CD14-positive monocyte (primary cell): Measurements from ENCODE around the gene SLC6A16. TPM values are rescaled to one million over a fixed set of nuclear protein-coding genes. Genes with fewer than 3 reads are reported as not detected.

Experiments used
- DNase-seq, 3 donors: peaks; one replicate each; pipeline ENCODE4 v3.0.0-alpha.2; 2011 to 2022
- H2AFZ ChIP-seq: 2 replicates; pipeline ENCODE4 v1.6.0; 2012; ENCODE audit warnings: mild to moderate bottlenecking, low read depth, low read length, inconsistent platforms; ENCODE audit not compliant: insufficient read depth, poor library complexity, severe bottlenecking
- H3K27ac ChIP-seq, 2 donors: 1 replicate in 1 of 2; 2 replicates in 1 of 2; pipeline ENCODE4 v1.5.1; 2012 to 2013; ENCODE audit warnings: low read length in 2 of 2, control low read depth in 1 of 2, inconsistent platforms in 1 of 2, low read depth in 1 of 2, mild to moderate bottlenecking in 1 of 2
- H3K27me3 ChIP-seq, 2 donors: one replicate each; pipeline versions ENCODE4 v1.6.0 to v1.6.1; 2011 to 2013; ENCODE audit warnings: low read length in 2 of 2; ENCODE audit not compliant: control insufficient read depth in 2 of 2, insufficient read depth in 2 of 2
- H3K36me3 ChIP-seq, 2 donors: replicated peaks in 1 of 2; 1 replicate in 1 of 2; 2 replicates in 1 of 2; pipeline versions ENCODE4 v1.5.1 to v1.6.1; 2012 to 2013; ENCODE audit warnings: low read length in 2 of 2, control low read depth in 1 of 2, inconsistent platforms in 1 of 2, mild to moderate bottlenecking in 1 of 2; ENCODE audit not compliant: insufficient read depth in 2 of 2, control insufficient read depth in 1 of 2
- H3K4me1 ChIP-seq, 2 donors: 1 replicate in 1 of 2; 2 replicates in 1 of 2; pipeline versions ENCODE4 v1.5.1 to v1.6.1; 2012 to 2013; ENCODE audit warnings: low read length in 2 of 2, control low read depth in 1 of 2, inconsistent platforms in 1 of 2, mild to moderate bottlenecking in 1 of 2, moderate library complexity in 1 of 2; ENCODE audit not compliant: insufficient read depth in 2 of 2, control insufficient read depth in 1 of 2
- H3K4me2 ChIP-seq: replicated peaks from 2 replicates; pipeline ENCODE3; 2012; ENCODE audit warnings: low read length, moderate library complexity, mild to moderate bottlenecking; ENCODE audit not compliant: poor library complexity, severe bottlenecking; ENCODE audit errors: extremely low read depth
- H3K4me3 ChIP-seq, 3 experiments: fragments of 200-600 bp in 1 of 3; sonication (generic) in 1 of 3; replicated peaks in 1 of 3; 1 replicate in 2 of 3; 2 replicates in 1 of 3; pipeline ENCODE4 v1.5.1; 2011 to 2013; ENCODE audit warnings: low read length in 3 of 3, mild to moderate bottlenecking in 3 of 3, control low read depth in 2 of 3, low read depth in 2 of 3, inconsistent platforms in 1 of 3, moderate library complexity in 1 of 3
- H3K79me2 ChIP-seq: 2 replicates; pipeline ENCODE4 v1.6.0; 2012; ENCODE audit warnings: mild to moderate bottlenecking, control low read depth, inconsistent platforms, low read length, moderate library complexity; ENCODE audit not compliant: insufficient read depth
- H3K9ac ChIP-seq: 2 replicates; pipeline ENCODE4 v1.6.0; 2017; ENCODE audit warnings: low read length, mild to moderate bottlenecking; ENCODE audit not compliant: insufficient read depth, poor library complexity, severe bottlenecking
- H3K9me3 ChIP-seq, 2 donors: replicated peaks in 1 of 2; 1 replicate in 1 of 2; 2 replicates in 1 of 2; pipeline versions ENCODE4 v1.5.1 to v1.6.1; 2012 to 2013; ENCODE audit warnings: low read length in 2 of 2, control low read depth in 1 of 2; ENCODE audit not compliant: control insufficient read depth in 1 of 2, insufficient read depth in 1 of 2
- H4K20me1 ChIP-seq: 2 replicates; pipeline ENCODE4 v1.6.0; 2012; ENCODE audit warnings: mild to moderate bottlenecking, low read length, control low read depth, moderate library complexity; ENCODE audit not compliant: insufficient read depth
- H3K27ac Mint-ChIP-seq, 7 donors: one replicate each; pipeline ENCODE4 v1.8.0; 2020; ENCODE audit warnings: mild to moderate bottlenecking in 7 of 7, mixed read lengths in 7 of 7, moderate library complexity in 6 of 7, inconsistent platforms in 2 of 7
- H3K27me3 Mint-ChIP-seq, 3 donors: one replicate each; pipeline ENCODE4 v1.8.0; 2021 to 2022; ENCODE audit warnings: low read depth in 3 of 3, mild to moderate bottlenecking in 3 of 3, mixed read lengths in 3 of 3, moderate library complexity in 3 of 3, inconsistent platforms in 1 of 3
- H3K36me3 Mint-ChIP-seq, 2 donors: one replicate each; pipeline ENCODE4 v1.8.0; 2020; ENCODE audit warnings: mixed read lengths in 2 of 2, inconsistent platforms in 1 of 2, mild to moderate bottlenecking in 1 of 2
- H3K4me1 Mint-ChIP-seq: one replicate; pipeline ENCODE4 v1.8.0; 2020; ENCODE audit warnings: mild to moderate bottlenecking, mixed read lengths
- H3K4me3 Mint-ChIP-seq, 2 donors: one replicate each; pipeline ENCODE4 v1.8.0; 2020; ENCODE audit warnings: mild to moderate bottlenecking in 2 of 2, mixed read lengths in 2 of 2, moderate library complexity in 1 of 2
- H3K9me3 Mint-ChIP-seq, 7 donors: one replicate each; pipeline ENCODE4 v1.8.0; 2020 to 2022; ENCODE audit warnings: mixed read lengths in 7 of 7, mild to moderate bottlenecking in 6 of 7, moderate library complexity in 6 of 7, inconsistent platforms in 2 of 7
- WGBS: methylation state at CpG from one replicate; pipeline ENCODE4 v1.1.5; 2013; ENCODE audit warnings: missing lambda C conversion rate; ENCODE audit not compliant: insufficient coverage; 5-methylcytosine and 5-hydroxymethylcytosine counted together
- intact Hi-C, 2 donors: fragments of 100-400 bp; cut with micrococcal nuclease; formaldehyde crosslinking; loops; one replicate each; pipeline versions ENCODE4 v1.15.0 to v1.15.1; 2023
- polyA plus RNA-seq, 3 donors: library from polyadenylated mRNA; depleted of rRNA in 1 of 3; unstranded in 2 of 3; stranded (reverse) in 1 of 3; fragments of 300-500 nt in 2 of 3; fragments of >200 nt in 1 of 3; fragmentation: Illumina TruSeq in 2 of 3; gene quantifications; 1 replicate in 2 of 3; 2 replicates in 1 of 3; pipeline ENCODE4 v1.2.3, GENCODE V29; 2012 to 2021
- small RNA-seq: library from RNA; depleted of rRNA; stranded (forward); fragments of <200 nt; gene quantifications from one replicate; pipeline ENCODE3, GENCODE V24; 2012; ENCODE audit warnings: low read depth; ENCODE audit not compliant: insufficient read length
- TF ChIP-seq, protein P1 (sequence below): fragments of 200-600 bp; IDR thresholded peaks from one replicate; pipeline ENCODE4 v1.8.0; 2022; ENCODE audit warnings: antibody characterized with exemption, mild to moderate bottlenecking

SLC6A16 gene
- polyA plus RNA-seq, 3 donors, result 0.21 to 1.5 (median 0.55) TPM

DNA sequence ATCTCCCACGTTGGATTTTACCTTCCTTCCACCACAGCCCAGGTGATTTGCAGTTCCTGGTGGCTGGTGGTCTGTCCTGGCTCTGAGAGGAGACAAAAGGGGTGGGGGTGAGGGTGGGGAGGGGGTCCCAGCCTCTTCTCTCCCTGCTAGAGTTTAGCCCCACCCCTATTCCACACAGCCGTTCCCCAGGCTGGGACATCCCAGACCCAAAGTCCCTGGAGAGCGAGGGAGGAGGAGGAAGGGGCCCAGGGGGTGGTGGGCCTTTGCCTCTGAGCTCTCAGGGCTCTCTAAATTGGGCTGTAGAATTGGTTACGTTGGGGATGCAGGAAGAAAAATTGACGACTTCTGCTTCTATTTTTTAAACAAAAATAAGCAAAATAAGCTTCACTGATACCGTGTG is 81.9 kb downstream of the SLC6A16 start:
- no peak overlapping the region for H3K27ac ChIP-seq
- peaks cover 0 to 2% (median 0%) of the 10 kb centered on the region in 7 donors for H3K9me3 Mint-ChIP-seq
- H3K4me3 ChIP-seq, result no peak overlapping the region
- H3K79me2 ChIP-seq, result no peaks in the 10 kb centered on the region
- H3K4me3 Mint-ChIP-seq, result no peak overlapping the region
- H3K27me3 Mint-ChIP-seq, result peaks cover 0 to 7% (median 4%) of the 10 kb centered on the region in 3 donors
- H4K20me1 ChIP-seq, result no peaks in the 10 kb centered on the region
- DNase-seq, result no peak
- H3K36me3 Mint-ChIP-seq, result no peaks in the 10 kb centered on the region
- H3K4me2 ChIP-seq, result no peak overlapping the region
- H3K9ac ChIP-seq, result no peak overlapping the region
- no peaks in the 10 kb centered on the region for H3K27me3 ChIP-seq
- no peak overlapping the region for H2AFZ ChIP-seq
- no peaks in the 10 kb centered on the region for H3K36me3 ChIP-seq
- TF ChIP-seq, protein P1, sequence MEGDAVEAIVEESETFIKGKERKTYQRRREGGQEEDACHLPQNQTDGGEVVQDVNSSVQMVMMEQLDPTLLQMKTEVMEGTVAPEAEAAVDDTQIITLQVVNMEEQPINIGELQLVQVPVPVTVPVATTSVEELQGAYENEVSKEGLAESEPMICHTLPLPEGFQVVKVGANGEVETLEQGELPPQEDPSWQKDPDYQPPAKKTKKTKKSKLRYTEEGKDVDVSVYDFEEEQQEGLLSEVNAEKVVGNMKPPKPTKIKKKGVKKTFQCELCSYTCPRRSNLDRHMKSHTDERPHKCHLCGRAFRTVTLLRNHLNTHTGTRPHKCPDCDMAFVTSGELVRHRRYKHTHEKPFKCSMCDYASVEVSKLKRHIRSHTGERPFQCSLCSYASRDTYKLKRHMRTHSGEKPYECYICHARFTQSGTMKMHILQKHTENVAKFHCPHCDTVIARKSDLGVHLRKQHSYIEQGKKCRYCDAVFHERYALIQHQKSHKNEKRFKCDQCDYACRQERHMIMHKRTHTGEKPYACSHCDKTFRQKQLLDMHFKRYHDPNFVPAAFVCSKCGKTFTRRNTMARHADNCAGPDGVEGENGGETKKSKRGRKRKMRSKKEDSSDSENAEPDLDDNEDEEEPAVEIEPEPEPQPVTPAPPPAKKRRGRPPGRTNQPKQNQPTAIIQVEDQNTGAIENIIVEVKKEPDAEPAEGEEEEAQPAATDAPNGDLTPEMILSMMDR, result no peak
- intact Hi-C loops, result no loop called here
- H3K27ac Mint-ChIP-seq, result no peak overlapping the region
- H3K9me3 ChIP-seq, result no peaks in the 10 kb centered on the region
- no peaks in the 10 kb centered on the region for H3K4me1 Mint-ChIP-seq
- no CpG with 5 or more reads among the region's 6 CpGs for WGBS
- H3K4me1 ChIP-seq, result no peaks in the 10 kb centered on the region

DNA sequence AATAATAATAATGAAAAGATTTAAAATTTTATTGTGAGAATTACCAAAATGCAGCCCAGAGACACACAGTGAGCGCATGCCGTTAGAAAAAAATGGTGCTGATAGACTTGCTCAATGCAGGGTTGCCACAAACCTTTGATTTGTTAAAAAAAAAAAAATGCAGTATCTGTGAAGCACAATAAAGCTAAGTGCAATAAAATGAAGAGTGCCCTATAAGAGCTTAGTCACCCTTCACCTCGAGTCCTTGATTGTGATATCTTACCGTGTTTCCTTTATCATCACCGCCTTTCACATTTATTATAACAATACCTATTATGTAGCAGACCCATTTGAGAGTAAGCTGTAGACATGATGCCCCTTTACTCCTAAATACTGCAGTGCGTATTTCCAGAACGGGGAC is 83.2 kb downstream of the SLC6A16 start:
- no peak for DNase-seq
- H3K4me1 Mint-ChIP-seq, result no peaks in the 10 kb centered on the region
- peaks cover 0 to 2% (median 0%) of the 10 kb centered on the region in 7 donors for H3K9me3 Mint-ChIP-seq
- no peaks in the 10 kb centered on the region for H3K27me3 ChIP-seq
- H2AFZ ChIP-seq, result no peak overlapping the region
- no peaks in the 10 kb centered on the region for H3K4me1 ChIP-seq
- WGBS, result 100% methylated on average over 2 of the region's 7 CpGs
- H3K4me2 ChIP-seq, result no peak overlapping the region
- no peaks in the 10 kb centered on the region for H3K79me2 ChIP-seq
- H3K4me3 ChIP-seq, result no peak overlapping the region
- H3K27me3 Mint-ChIP-seq, result peaks cover 0 to 10% (median 9%) of the 10 kb centered on the region in 3 donors
- no peak overlapping the region for H3K4me3 Mint-ChIP-seq
- H3K27ac Mint-ChIP-seq, result no peak overlapping the region
- H3K9me3 ChIP-seq, result no peaks in the 10 kb centered on the region
- no peaks in the 10 kb centered on the region for H4K20me1 ChIP-seq
- no peak overlapping the region for H3K27ac ChIP-seq
- TF ChIP-seq, protein P1, result no peak
- no peak overlapping the region for H3K9ac ChIP-seq
- intact Hi-C loops, result no loop called here
- H3K36me3 Mint-ChIP-seq, result no peaks in the 10 kb centered on the region
- H3K36me3 ChIP-seq, result no peaks in the 10 kb centered on the region

Small RNA genes lying within 50 kb of the gene (small RNA-seq; reads per million reads assigned to genes)
- not detected for gene MIR4324

Other genes starting within 250 kb of the SLC6A16 start
- gene SNRNP70, start 239.7 kb downstream of the SLC6A16 start, polyA plus RNA-seq, result 100 to 1,000 TPM in 1 of 3 donors, 10 to 100 TPM in 2; 27.4 to 360 (median 40.4) TPM
- 1 to 10 TPM; 4.1 to 9.2 (median 4.2) TPM for gene LIN7B, start 210.8 kb downstream of the SLC6A16 start, polyA plus RNA-seq
- gene C19orf73, start 206.0 kb downstream of the SLC6A16 start, polyA plus RNA-seq, result under 1 TPM; 0.60 to 0.76 (median 0.66) TPM
- under 1 TPM in 1 of 3 donors, not detected in 2; 0.43 TPM for gene PPFIA3, start 205.6 kb downstream of the SLC6A16 start, polyA plus RNA-seq
- not detected for gene HRC, start 169.8 kb downstream of the SLC6A16 start, polyA plus RNA-seq
- gene TRPM4, start 167.4 kb downstream of the SLC6A16 start, polyA plus RNA-seq, result 1 to 10 TPM; 6.0 to 6.9 (median 6.6) TPM
- gene CD37, start 10.2 kb upstream of the SLC6A16 start, polyA plus RNA-seq, result 100 to 1,000 TPM; 147 to 380 (median 194) TPM
- gene TEAD2, start 37.2 kb upstream of the SLC6A16 start, polyA plus RNA-seq, result not detected
- gene DKKL1, start 38.7 kb upstream of the SLC6A16 start, polyA plus RNA-seq, result not detected
- not detected for gene KASH5, start 63.1 kb upstream of the SLC6A16 start, polyA plus RNA-seq
- not detected for gene PTH2, start 98.2 kb upstream of the SLC6A16 start, polyA plus RNA-seq
- gene GFY, start 100.2 kb upstream of the SLC6A16 start, polyA plus RNA-seq, result not detected
- gene SLC17A7, start 116.3 kb upstream of the SLC6A16 start, polyA plus RNA-seq, result under 1 TPM in 2 of 3 donors, not detected in 1; 0.04 to 0.09 TPM
- gene PIH1D1, start 126.6 kb upstream of the SLC6A16 start, polyA plus RNA-seq, result 100 to 1,000 TPM in 1 of 3 donors, 10 to 100 TPM in 2; 62.3 to 102 (median 83.9) TPM
- 10 to 100 TPM; 30.8 to 39.5 (median 31.2) TPM for gene ALDH16A1, start 128.0 kb upstream of the SLC6A16 start, polyA plus RNA-seq
- gene FLT3LG, start 149.0 kb upstream of the SLC6A16 start, polyA plus RNA-seq, result 10 to 100 TPM in 1 of 3 donors, 1 to 10 TPM in 2; 5.0 to 13.8 (median 6.9) TPM
- gene RPL13A, start 162.4 kb upstream of the SLC6A16 start, polyA plus RNA-seq, result 1,000 to 10,000 TPM in 1 of 3 donors, 100 to 1,000 TPM in 2; 655 to 1,621 (median 663) TPM
- 1,000 to 10,000 TPM; 1,103 to 4,925 (median 1,481) TPM for gene RPS11, start 171.2 kb upstream of the SLC6A16 start, polyA plus RNA-seq
- gene FCGRT, start 187.5 kb upstream of the SLC6A16 start, polyA plus RNA-seq, result 100 to 1,000 TPM; 720 to 930 (median 724) TPM
- 10 to 100 TPM in 1 of 3 donors, not detected in 2; 50.2 TPM for gene RCN3, start 202.8 kb upstream of the SLC6A16 start, polyA plus RNA-seq